ENCODE data around the gene CDCP2. TPM values are rescaled to one million over a fixed set of nuclear protein-coding genes. Genes with fewer than 3 reads are reported as not detected.

CDCP2 gene
- total and polyA plus RNA-seq, 2 donors (not counting 1 experiment from before 2014, with no cell fraction given): 0.25 TPM; not detected in 1

DNA sequence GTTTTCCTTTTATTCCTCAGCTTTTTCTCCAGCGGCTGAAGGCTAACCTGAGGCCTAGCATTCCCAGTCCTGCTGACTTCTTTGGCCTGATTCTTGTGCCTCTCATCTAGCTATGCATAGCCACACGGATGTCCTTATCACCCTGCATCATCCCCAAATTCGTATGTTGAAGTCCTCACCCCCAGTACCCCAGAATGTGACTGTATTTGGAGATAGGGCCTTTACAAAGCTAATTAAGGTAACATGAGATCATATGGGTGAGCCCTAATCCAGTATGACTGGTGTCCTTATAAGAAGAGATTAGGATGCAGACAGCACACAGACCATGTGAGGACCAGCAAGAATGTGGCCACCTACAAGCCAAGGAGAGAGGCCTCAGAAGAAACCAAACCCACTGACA, 44.6 kb downstream of the CDCP2 start:
- Mint-ChIP-seq H3K4me1 (no peaks in the 10 kb centered on the region), H3K27me3 (no peaks in the 10 kb centered on the region), H3K4me3 (no peak overlapping the region), H3K9me3 (ENCODE audit: insufficient read depth) (no peaks in the 10 kb centered on the region), H3K27ac (no peak overlapping the region)
- Histone ChIP-seq H3K9ac (ENCODE audit: low read length) (no peak overlapping the region), H3K27ac (ENCODE audit: low read length in 2 of 2) (no peak overlapping the region), H2AFZ (ENCODE audit: insufficient read depth, low read depth, low read length, poor library complexity, severe bottlenecking) (no peak overlapping the region), H3K4me2 (replicated peaks; ENCODE audit: low read depth, low read length, poor library complexity, severe bottlenecking) (no peak overlapping the region), H3K36me3 (replicated peaks in 1 of 2; ENCODE audit: control extremely low read depth in 1 of 2, control insufficient read depth in 1 of 2, extremely low read depth in 1 of 2, insufficient read depth in 2 of 2, low read length in 1 of 2) (no peaks in the 10 kb centered on the region), H3K27me3 (replicated peaks in 1 of 4; ENCODE audit: control extremely low read depth in 1 of 4, control insufficient read depth in 3 of 4, insufficient read depth in 4 of 4, low read length in 3 of 4) (no peaks in the 10 kb centered on the region), H3K4me1 (ENCODE audit: control insufficient read depth in 2 of 2, insufficient read depth in 2 of 2, low read length in 2 of 2) (no peaks in the 10 kb centered on the region), H4K20me1 (ENCODE audit: control insufficient read depth, insufficient read depth, low read length, poor library complexity, severe bottlenecking) (no peaks in the 10 kb centered on the region), H3K4me3 (ENCODE audit: control extremely low read depth in 1 of 5, extremely low read depth in 1 of 5, insufficient read depth in 1 of 5, low read depth in 2 of 5, low read length in 4 of 5) (no peak overlapping the region), H3K79me2 (ENCODE audit: control insufficient read depth, insufficient read depth, low read length) (no peaks in the 10 kb centered on the region), H3K9me3 (ENCODE audit: control extremely low read depth in 1 of 3, control insufficient read depth in 2 of 3, insufficient read depth in 1 of 3, low read length in 2 of 3) (no peaks in the 10 kb centered on the region)
- TF ChIP-seq EZH2 (IDR thresholded peaks at IDR 0.05; ENCODE audit: borderline replicate concordance, insufficient read depth, low read depth, low read length, poor library complexity, severe bottlenecking): no peak
- no peak for TF ChIP-seq CTCF (IDR thresholded peaks at IDR 0.05)
- no peak for DNase-seq
- ATAC-seq (ENCODE audit: low read depth): no peak
- ChIA-PET CTCF (interaction anchor here (1.2 kb wide), 1 partner anchor 13 kb away, joined by 3 read pairs; no protein-coding TSS in a partner anchor), POLR2A (no interaction called here)
- no CpG with 5 or more reads among the region's 3 CpGs for WGBS (ENCODE audit: insufficient coverage)
- intact Hi-C loops (cut with micrococcal nuclease): no loop called here

GRCh38 chr1:54107131-54107530, 45.7 kb downstream of the CDCP2 start:
- ATAC-seq (ENCODE audit: low read depth) (no peak), DNase-seq (no peak)
- no peaks in the 10 kb centered on the region for H3K9me3 Mint-ChIP-seq (ENCODE audit: insufficient read depth)
- WGBS (ENCODE audit: insufficient coverage): 100% methylated on average over 1 of the region's 2 CpGs
- no peaks in the 10 kb centered on the region for H3K36me3 ChIP-seq (replicated peaks in 1 of 2; ENCODE audit: control extremely low read depth in 1 of 2, control insufficient read depth in 1 of 2, extremely low read depth in 1 of 2, insufficient read depth in 2 of 2, low read length in 1 of 2)
- H4K20me1 ChIP-seq (ENCODE audit: control insufficient read depth, insufficient read depth, low read length, poor library complexity, severe bottlenecking): no peaks in the 10 kb centered on the region
- CTCF ChIA-PET: no interaction called here
- no peaks in the 10 kb centered on the region for H3K4me1 ChIP-seq (ENCODE audit: control insufficient read depth in 2 of 2, insufficient read depth in 2 of 2, low read length in 2 of 2)
- no peaks in the 10 kb centered on the region for H3K4me1 Mint-ChIP-seq
- H3K9ac ChIP-seq (ENCODE audit: low read length): no peak overlapping the region
- H3K4me2 ChIP-seq (replicated peaks; ENCODE audit: low read depth, low read length, poor library complexity, severe bottlenecking): no peak overlapping the region
- no peak overlapping the region for H3K4me3 Mint-ChIP-seq
- POLR2A ChIA-PET: no interaction called here
- no peaks in the 10 kb centered on the region for H3K27me3 ChIP-seq (replicated peaks in 1 of 4; ENCODE audit: control extremely low read depth in 1 of 4, control insufficient read depth in 3 of 4, insufficient read depth in 4 of 4, low read length in 3 of 4)
- no peak overlapping the region for H2AFZ ChIP-seq (ENCODE audit: insufficient read depth, low read depth, low read length, poor library complexity, severe bottlenecking)
- no peaks in the 10 kb centered on the region for H3K27me3 Mint-ChIP-seq
- H3K27ac ChIP-seq (ENCODE audit: low read length in 2 of 2): no peak overlapping the region
- intact Hi-C loops (cut with micrococcal nuclease): no loop called here
- H3K27ac Mint-ChIP-seq: no peak overlapping the region
- H3K9me3 ChIP-seq (ENCODE audit: control extremely low read depth in 1 of 3, control insufficient read depth in 2 of 3, insufficient read depth in 1 of 3, low read length in 2 of 3): no peaks in the 10 kb centered on the region
- H3K79me2 ChIP-seq (ENCODE audit: control insufficient read depth, insufficient read depth, low read length): no peaks in the 10 kb centered on the region
- H3K4me3 ChIP-seq (ENCODE audit: control extremely low read depth in 1 of 5, extremely low read depth in 1 of 5, insufficient read depth in 1 of 5, low read depth in 2 of 5, low read length in 4 of 5): no peak overlapping the region
- no peak for TF ChIP-seq CTCF (IDR thresholded peaks at IDR 0.05)
- TF ChIP-seq EZH2 (IDR thresholded peaks at IDR 0.05; ENCODE audit: borderline replicate concordance, insufficient read depth, low read depth, low read length, poor library complexity, severe bottlenecking): no peak
